ENCODE measurements around the gene MZF1.

Gene MZF1

GRCh38 chr19:58558066-58558622 lies 15.0 kb downstream of the MZF1 start, which contains the start of gene UBE2M (continued):
- TF ChIP-seq, protein P1, sequence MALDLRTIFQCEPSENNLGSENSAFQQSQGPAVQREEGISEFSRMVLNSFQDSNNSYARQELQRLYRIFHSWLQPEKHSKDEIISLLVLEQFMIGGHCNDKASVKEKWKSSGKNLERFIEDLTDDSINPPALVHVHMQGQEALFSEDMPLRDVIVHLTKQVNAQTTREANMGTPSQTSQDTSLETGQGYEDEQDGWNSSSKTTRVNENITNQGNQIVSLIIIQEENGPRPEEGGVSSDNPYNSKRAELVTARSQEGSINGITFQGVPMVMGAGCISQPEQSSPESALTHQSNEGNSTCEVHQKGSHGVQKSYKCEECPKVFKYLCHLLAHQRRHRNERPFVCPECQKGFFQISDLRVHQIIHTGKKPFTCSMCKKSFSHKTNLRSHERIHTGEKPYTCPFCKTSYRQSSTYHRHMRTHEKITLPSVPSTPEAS (tag by site-specific recombination; IDR thresholded peaks at IDR 0.05), result no peak
- TF ChIP-seq TRIM28 (IDR thresholded peaks at IDR 0.05; ENCODE audit: borderline replicate concordance, low read length) (no peak), KLF8 (tag by site-specific recombination; IDR thresholded peaks at IDR 0.05) (peak; percentile 29; the same call in 1 of the 2 replicates), ZNF701 (tag by site-specific recombination; IDR thresholded peaks at IDR 0.05) (no peak), ZNF692 (tag by site-specific recombination; IDR thresholded peaks at IDR 0.05) (peak; percentile 17; the same call in 1 of the 2 replicates), ZNF2 (tag by site-specific recombination; IDR thresholded peaks at IDR 0.05) (no peak), ZNF416 (tag by site-specific recombination; IDR thresholded peaks at IDR 0.05) (no peak), ZNF311 (tag by site-specific recombination; IDR thresholded peaks at IDR 0.05; ENCODE audit: borderline replicate concordance) (no peak), ZNF114 (tag by site-specific recombination; IDR thresholded peaks at IDR 0.05) (no peak), ZNF571 (tag by site-specific recombination; IDR thresholded peaks at IDR 0.05) (no peak), EGR2 (tag by site-specific recombination; IDR thresholded peaks at IDR 0.05; ENCODE audit: low read depth) (peak; percentile 72), ZNF629 (tag by site-specific recombination; IDR thresholded peaks at IDR 0.05) (no peak), BCL11B (tag by site-specific recombination; IDR thresholded peaks at IDR 0.05; ENCODE audit: low read depth) (peak; percentile 100), ZNF660 (tag by site-specific recombination; IDR thresholded peaks at IDR 0.05) (no peak), ZNF214 (tag by site-specific recombination; IDR thresholded peaks at IDR 0.05; ENCODE audit: borderline replicate concordance) (no peak), ZNF600 (tag by site-specific recombination; IDR thresholded peaks at IDR 0.05) (no peak), KLF1 (tag by site-specific recombination; IDR thresholded peaks at IDR 0.05) (no peak), ZNF777 (tag by site-specific recombination; IDR thresholded peaks at IDR 0.05; ENCODE audit: borderline replicate concordance) (no peak), SP7 (tag by site-specific recombination; IDR thresholded peaks at IDR 0.05) (peak; percentile 7; the same call in 1 of the 2 replicates)
- TF ChIP-seq, protein P2, sequence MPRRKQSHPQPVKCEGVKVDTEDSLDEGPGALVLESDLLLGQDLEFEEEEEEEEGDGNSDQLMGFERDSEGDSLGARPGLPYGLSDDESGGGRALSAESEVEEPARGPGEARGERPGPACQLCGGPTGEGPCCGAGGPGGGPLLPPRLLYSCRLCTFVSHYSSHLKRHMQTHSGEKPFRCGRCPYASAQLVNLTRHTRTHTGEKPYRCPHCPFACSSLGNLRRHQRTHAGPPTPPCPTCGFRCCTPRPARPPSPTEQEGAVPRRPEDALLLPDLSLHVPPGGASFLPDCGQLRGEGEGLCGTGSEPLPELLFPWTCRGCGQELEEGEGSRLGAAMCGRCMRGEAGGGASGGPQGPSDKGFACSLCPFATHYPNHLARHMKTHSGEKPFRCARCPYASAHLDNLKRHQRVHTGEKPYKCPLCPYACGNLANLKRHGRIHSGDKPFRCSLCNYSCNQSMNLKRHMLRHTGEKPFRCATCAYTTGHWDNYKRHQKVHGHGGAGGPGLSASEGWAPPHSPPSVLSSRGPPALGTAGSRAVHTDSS (tag by site-specific recombination; IDR thresholded peaks at IDR 0.05), result no peak
- TF ChIP-seq, protein P3, sequence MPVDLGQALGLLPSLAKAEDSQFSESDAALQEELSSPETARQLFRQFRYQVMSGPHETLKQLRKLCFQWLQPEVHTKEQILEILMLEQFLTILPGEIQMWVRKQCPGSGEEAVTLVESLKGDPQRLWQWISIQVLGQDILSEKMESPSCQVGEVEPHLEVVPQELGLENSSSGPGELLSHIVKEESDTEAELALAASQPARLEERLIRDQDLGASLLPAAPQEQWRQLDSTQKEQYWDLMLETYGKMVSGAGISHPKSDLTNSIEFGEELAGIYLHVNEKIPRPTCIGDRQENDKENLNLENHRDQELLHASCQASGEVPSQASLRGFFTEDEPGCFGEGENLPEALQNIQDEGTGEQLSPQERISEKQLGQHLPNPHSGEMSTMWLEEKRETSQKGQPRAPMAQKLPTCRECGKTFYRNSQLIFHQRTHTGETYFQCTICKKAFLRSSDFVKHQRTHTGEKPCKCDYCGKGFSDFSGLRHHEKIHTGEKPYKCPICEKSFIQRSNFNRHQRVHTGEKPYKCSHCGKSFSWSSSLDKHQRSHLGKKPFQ (tag by site-specific recombination; IDR thresholded peaks at IDR 0.05), result no peak
- TF ChIP-seq, protein P4, sequence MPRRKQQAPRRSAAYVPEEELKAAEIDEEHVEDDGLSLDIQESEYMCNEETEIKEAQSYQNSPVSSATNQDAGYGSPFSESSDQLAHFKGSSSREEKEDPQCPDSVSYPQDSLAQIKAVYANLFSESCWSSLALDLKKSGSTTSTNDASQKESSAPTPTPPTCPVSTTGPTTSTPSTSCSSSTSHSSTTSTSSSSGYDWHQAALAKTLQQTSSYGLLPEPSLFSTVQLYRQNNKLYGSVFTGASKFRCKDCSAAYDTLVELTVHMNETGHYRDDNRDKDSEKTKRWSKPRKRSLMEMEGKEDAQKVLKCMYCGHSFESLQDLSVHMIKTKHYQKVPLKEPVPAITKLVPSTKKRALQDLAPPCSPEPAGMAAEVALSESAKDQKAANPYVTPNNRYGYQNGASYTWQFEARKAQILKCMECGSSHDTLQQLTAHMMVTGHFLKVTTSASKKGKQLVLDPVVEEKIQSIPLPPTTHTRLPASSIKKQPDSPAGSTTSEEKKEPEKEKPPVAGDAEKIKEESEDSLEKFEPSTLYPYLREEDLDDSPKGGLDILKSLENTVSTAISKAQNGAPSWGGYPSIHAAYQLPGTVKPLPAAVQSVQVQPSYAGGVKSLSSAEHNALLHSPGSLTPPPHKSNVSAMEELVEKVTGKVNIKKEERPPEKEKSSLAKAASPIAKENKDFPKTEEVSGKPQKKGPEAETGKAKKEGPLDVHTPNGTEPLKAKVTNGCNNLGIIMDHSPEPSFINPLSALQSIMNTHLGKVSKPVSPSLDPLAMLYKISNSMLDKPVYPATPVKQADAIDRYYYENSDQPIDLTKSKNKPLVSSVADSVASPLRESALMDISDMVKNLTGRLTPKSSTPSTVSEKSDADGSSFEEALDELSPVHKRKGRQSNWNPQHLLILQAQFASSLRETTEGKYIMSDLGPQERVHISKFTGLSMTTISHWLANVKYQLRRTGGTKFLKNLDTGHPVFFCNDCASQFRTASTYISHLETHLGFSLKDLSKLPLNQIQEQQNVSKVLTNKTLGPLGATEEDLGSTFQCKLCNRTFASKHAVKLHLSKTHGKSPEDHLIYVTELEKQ (tag by site-specific recombination; IDR thresholded peaks at IDR 0.05; ENCODE audit: borderline replicate concordance), result peak; percentile 60
- TF ChIP-seq, protein P5, sequence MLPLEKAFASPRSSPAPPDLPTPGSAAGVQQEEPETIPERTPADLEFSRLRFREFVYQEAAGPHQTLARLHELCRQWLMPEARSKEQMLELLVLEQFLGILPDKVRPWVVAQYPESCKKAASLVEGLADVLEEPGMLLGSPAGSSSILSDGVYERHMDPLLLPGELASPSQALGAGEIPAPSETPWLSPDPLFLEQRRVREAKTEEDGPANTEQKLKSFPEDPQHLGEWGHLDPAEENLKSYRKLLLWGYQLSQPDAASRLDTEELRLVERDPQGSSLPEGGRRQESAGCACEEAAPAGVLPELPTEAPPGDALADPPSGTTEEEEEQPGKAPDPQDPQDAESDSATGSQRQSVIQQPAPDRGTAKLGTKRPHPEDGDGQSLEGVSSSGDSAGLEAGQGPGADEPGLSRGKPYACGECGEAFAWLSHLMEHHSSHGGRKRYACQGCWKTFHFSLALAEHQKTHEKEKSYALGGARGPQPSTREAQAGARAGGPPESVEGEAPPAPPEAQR (tag by site-specific recombination; IDR thresholded peaks at IDR 0.05), result no peak
- TF ChIP-seq, protein P6, sequence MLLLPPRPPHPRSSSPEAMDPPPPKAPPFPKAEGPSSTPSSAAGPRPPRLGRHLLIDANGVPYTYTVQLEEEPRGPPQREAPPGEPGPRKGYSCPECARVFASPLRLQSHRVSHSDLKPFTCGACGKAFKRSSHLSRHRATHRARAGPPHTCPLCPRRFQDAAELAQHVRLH (tag by site-specific recombination; IDR thresholded peaks at IDR 0.05), result peak; percentile 32; the same call in 1 of the 2 replicates
- TF ChIP-seq, protein P7, sequence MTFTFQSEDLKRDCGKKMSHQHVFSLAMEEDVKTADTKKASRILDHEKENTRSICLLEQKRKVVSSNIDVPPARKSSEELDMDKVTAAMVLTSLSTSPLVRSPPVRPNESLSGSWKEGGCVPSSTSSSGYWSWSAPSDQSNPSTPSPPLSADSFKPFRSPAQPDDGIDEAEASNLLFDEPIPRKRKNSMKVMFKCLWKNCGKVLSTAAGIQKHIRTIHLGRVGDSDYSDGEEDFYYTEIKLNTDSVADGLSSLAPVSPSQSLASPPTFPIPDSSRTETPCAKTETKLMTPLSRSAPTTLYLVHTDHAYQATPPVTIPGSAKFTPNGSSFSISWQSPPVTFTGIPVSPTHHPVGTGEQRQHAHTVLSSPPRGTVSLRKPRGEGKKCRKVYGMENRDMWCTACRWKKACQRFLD (tag by site-specific recombination; IDR thresholded peaks at IDR 0.05), result no peak
